Measurements from ENCODE around the gene SPDYE4.

GRCh38 chr17:8776248-8776647 is 17.9 kb upstream of the SPDYE4 start:
- TF ChIP-seq CTCF (conservative IDR thresholded peaks at IDR 0.05; ENCODE audit: low read depth, low read length) (no peak), EZH2 (IDR thresholded peaks at IDR 0.05; ENCODE audit: low read length, unreplicated experiment) (no peak), EZH2phosphoT487 (IDR thresholded peaks at IDR 0.05; ENCODE audit: borderline replicate concordance, low read length) (no peak)
